Measurements from ENCODE around the gene USP17L12.
"Not testable (repeated sequence)": the region's sequence is repeated elsewhere in the genome, so short reads cannot be mapped to it uniquely, and the experiment has no call there.

Gene USP17L12, protein sequence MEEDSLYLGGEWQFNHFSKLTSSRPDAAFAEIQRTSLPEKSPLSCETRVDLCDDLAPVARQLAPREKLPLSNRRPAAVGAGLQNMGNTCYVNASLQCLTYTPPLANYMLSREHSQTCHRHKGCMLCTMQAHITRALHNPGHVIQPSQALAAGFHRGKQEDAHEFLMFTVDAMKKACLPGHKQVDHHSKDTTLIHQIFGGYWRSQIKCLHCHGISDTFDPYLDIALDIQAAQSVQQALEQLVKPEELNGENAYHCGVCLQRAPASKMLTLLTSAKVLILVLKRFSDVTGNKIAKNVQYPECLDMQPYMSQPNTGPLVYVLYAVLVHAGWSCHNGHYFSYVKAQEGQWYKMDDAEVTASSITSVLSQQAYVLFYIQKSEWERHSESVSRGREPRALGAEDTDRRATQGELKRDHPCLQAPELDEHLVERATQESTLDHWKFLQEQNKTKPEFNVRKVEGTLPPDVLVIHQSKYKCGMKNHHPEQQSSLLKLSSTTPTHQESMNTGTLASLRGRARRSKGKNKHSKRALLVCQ

DNA sequence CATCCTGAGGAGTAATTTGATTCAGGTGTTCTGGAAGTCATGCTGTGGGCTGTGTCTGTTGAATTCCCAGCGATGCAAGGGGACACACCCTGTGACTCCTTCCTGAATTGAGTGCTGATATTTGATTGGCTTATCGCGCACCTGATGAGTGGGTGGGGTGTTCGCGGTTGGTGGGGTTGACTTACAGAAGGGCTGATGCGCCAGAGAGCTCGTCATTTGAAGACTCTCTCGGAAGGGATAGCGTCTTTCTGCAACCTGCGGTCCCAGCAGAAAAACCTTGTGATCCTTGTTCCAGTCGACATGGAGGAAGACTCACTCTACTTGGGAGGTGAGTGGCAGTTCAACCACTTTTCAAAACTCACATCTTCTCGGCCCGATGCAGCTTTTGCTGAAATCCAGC lies at the start of gene USP17L12:
TSS of gene USP17L12 (plus strand) at position 301 of the 400 bp plus-strand sequence. CDS start at position 301, 0 bp downstream.
- POLR2A ChIA-PET; CTCF ChIA-PET; H3K36me3 ChIP-seq (ENCODE audit: control insufficient read depth in 2 of 2, insufficient read depth in 1 of 2, low read length in 2 of 2): not testable (repeated sequence)

DNA sequence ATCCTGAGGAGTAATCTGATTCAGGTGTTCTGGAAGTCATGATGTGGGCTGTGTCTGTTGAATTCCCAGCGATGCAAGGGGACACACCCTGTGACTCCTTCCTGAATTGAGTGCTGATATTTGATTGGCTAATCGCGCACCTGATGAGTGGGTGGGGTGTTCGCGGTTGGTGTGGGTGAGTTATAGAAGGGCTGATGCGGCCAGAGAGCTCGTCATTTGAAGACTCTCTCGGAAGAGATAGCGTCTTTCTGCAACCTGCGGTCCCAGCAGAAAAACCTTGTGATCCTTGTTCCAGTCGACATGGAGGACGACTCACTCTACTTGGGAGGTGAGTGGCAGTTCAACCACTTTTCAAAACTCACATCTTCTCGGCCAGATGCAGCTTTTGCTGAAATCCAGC lies 9.6 kb upstream of the USP17L12 start, which contains the start of gene USP17L10:
TSS of gene USP17L10 (plus strand) at position 301 of the 400 bp plus-strand sequence. CDS start at position 301, 0 bp downstream.
- H3K9me3 ChIP-seq (ENCODE audit: control insufficient read depth, insufficient read depth, low read depth, low read length); POLR2A ChIA-PET; H3K4me1 ChIP-seq (ENCODE audit: control insufficient read depth, insufficient read depth, low read length); CTCF ChIA-PET; H3K4me3 ChIP-seq (ENCODE audit: low read depth, low read length); H3K27ac ChIP-seq (ENCODE audit: extremely low read depth, low read depth, low read length); H3K36me3 ChIP-seq (ENCODE audit: control insufficient read depth in 2 of 2, insufficient read depth in 1 of 2, low read length in 2 of 2): not testable (repeated sequence)

More for the DNA sequence above, at the start of gene USP17L12:
- not testable (repeated sequence) for H3K4me1 ChIP-seq (ENCODE audit: control insufficient read depth, insufficient read depth, low read length); H3K27ac ChIP-seq (ENCODE audit: extremely low read depth, low read depth, low read length); H3K9me3 ChIP-seq (ENCODE audit: control insufficient read depth, insufficient read depth, low read depth, low read length); H3K4me3 ChIP-seq (ENCODE audit: low read depth, low read length)

DNA sequence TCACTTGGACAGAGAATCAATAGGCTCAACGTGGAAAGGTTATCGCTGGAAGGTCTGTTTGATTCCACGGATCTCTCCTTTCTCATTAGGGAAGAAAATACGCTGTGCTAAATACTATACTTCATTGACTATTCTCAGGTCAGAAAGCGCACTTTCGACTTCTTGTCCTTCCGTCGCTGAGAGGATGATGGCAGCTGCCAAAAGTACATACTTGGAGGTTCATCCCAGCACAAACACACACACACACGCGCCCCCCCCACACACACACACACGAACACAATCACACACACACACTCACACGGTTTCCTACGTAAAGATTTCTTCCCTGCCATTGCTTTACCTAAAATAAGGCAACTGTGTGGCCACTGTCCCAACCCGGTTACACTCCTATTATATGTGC lies 5.3 kb upstream of the USP17L12 start:
- POLR2A ChIA-PET; CTCF ChIA-PET; H3K27ac ChIP-seq (ENCODE audit: extremely low read depth, low read depth, low read length); H3K4me1 ChIP-seq (ENCODE audit: control insufficient read depth, insufficient read depth, low read length); H3K9me3 ChIP-seq (ENCODE audit: control insufficient read depth, insufficient read depth, low read depth, low read length); H3K36me3 ChIP-seq (ENCODE audit: control insufficient read depth in 2 of 2, insufficient read depth in 1 of 2, low read length in 2 of 2); H3K4me3 ChIP-seq (ENCODE audit: low read depth, low read length): not testable (repeated sequence)

DNA sequence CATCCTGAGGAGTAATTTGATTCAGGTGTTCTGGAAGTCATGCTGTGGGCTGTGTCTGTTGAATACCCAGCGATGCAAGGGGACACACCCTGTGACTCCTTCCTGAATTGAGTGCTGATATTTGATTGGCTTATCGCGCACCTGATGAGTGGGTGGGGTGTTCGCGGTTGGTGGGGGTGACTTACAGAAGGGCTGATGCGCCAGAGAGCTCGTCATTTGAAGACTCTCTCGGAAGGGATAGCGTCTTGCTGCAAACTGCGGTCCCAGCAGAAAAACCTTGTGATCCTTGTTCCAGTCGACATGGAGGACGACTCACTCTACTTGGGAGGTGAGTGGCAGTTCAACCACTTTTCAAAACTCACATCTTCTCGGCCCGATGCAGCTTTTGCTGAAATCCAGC lies 4.8 kb upstream of the USP17L12 start, which contains the start of gene USP17L11:
TSS of gene USP17L11 (plus strand) at position 301 of the 400 bp plus-strand sequence. CDS start at position 301, 0 bp downstream.
- H3K36me3 ChIP-seq (ENCODE audit: control insufficient read depth in 2 of 2, insufficient read depth in 1 of 2, low read length in 2 of 2); H3K4me3 ChIP-seq (ENCODE audit: low read depth, low read length); POLR2A ChIA-PET; H3K27ac ChIP-seq (ENCODE audit: extremely low read depth, low read depth, low read length); H3K9me3 ChIP-seq (ENCODE audit: control insufficient read depth, insufficient read depth, low read depth, low read length); H3K4me1 ChIP-seq (ENCODE audit: control insufficient read depth, insufficient read depth, low read length); CTCF ChIA-PET: not testable (repeated sequence)

DNA sequence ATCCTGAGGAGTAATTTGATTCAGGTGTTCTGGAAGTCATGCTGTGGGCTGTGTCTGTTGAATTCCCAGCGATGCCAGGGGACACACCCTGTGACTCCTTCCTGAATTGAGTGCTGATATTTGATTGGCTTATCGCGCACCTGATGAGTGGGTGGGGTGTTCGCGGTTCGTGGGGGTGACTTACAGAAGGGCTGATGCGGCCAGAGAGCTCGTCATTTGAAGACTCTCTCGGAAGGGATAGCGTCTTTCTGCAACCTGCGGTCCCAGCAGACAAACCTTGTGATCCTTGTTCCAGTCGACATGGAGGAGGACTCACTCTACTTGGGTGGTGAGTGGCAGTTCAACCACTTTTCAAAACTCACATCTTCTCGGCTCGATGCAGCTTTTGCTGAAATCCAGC lies 4.6 kb downstream of the USP17L12 start, which contains the start of gene USP17L13:
TSS of gene USP17L13 (plus strand) at position 301 of the 400 bp plus-strand sequence. CDS start at position 301, 0 bp downstream.
- H3K4me1 ChIP-seq (ENCODE audit: control insufficient read depth, insufficient read depth, low read length); H3K27ac ChIP-seq (ENCODE audit: extremely low read depth, low read depth, low read length); H3K4me3 ChIP-seq (ENCODE audit: low read depth, low read length); H3K9me3 ChIP-seq (ENCODE audit: control insufficient read depth, insufficient read depth, low read depth, low read length); CTCF ChIA-PET; H3K36me3 ChIP-seq (ENCODE audit: control insufficient read depth in 2 of 2, insufficient read depth in 1 of 2, low read length in 2 of 2); POLR2A ChIA-PET: not testable (repeated sequence)

DNA sequence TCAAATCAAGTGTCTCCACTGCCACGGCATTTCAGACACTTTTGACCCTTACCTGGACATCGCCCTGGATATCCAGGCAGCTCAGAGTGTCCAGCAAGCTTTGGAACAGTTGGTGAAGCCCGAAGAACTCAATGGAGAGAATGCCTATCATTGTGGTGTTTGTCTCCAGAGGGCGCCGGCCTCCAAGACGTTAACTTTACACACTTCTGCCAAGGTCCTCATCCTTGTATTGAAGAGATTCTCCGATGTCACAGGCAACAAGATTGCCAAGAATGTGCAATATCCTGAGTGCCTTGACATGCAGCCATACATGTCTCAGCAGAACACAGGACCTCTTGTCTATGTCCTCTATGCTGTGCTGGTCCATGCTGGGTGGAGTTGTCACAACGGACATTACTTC lies 10.3 kb downstream of the USP17L12 start:
- POLR2A ChIA-PET; H3K4me3 ChIP-seq (ENCODE audit: low read depth, low read length); H3K36me3 ChIP-seq (ENCODE audit: control insufficient read depth in 2 of 2, insufficient read depth in 1 of 2, low read length in 2 of 2); H3K9me3 ChIP-seq (ENCODE audit: control insufficient read depth, insufficient read depth, low read depth, low read length); H3K27ac ChIP-seq (ENCODE audit: extremely low read depth, low read depth, low read length); CTCF ChIA-PET; H3K4me1 ChIP-seq (ENCODE audit: control insufficient read depth, insufficient read depth, low read length): not testable (repeated sequence)

DNA sequence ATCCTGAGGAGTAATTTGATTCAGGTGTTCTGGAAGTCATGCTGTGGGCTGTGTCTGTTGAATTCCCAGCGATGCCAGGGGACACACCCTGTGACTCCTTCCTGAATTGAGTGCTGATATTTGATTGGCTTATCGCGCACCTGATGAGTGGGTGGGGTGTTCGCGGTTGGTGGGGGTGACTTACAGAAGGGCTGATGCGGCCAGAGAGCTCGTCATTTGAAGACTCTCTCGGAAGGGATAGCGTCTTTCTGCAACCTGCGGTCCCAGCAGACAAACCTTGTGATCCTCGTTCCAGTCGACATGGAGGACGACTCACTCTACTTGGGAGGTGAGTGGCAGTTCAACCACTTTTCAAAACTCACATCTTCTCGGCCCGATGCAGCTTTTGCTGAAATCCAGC lies 14.1 kb downstream of the USP17L12 start, which contains the start of gene USP17L15:
TSS of gene USP17L15 (plus strand) at position 301 of the 400 bp plus-strand sequence. CDS start at position 301, 0 bp downstream.
- H3K4me1 ChIP-seq (ENCODE audit: control insufficient read depth, insufficient read depth, low read length); CTCF ChIA-PET; H3K27ac ChIP-seq (ENCODE audit: extremely low read depth, low read depth, low read length); H3K4me3 ChIP-seq (ENCODE audit: low read depth, low read length); H3K36me3 ChIP-seq (ENCODE audit: control insufficient read depth in 2 of 2, insufficient read depth in 1 of 2, low read length in 2 of 2); POLR2A ChIA-PET; H3K9me3 ChIP-seq (ENCODE audit: control insufficient read depth, insufficient read depth, low read depth, low read length): not testable (repeated sequence)

DNA sequence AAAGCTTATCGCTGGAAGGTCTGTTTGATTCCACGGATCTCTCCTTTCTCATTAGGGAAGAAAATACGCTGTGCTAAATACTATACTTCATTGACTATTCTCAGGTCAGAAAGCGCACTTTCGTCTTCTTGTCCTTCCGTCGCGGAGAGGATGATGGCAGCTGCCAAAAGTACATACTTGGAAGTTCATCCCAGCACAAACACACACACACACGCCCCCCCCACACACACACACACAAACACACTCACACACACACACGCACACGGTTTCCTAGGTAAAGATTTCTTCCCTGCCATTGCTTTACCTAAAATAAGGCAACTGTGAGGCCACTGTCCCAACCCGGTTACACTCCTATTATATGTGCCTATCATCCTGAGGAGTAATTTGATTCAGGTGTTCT lies 18.5 kb downstream of the USP17L12 start:
- H3K4me3 ChIP-seq (ENCODE audit: low read depth, low read length); POLR2A ChIA-PET; H3K4me1 ChIP-seq (ENCODE audit: control insufficient read depth, insufficient read depth, low read length); H3K9me3 ChIP-seq (ENCODE audit: control insufficient read depth, insufficient read depth, low read depth, low read length); H3K36me3 ChIP-seq (ENCODE audit: control insufficient read depth in 2 of 2, insufficient read depth in 1 of 2, low read length in 2 of 2); H3K27ac ChIP-seq (ENCODE audit: extremely low read depth, low read depth, low read length); CTCF ChIA-PET: not testable (repeated sequence)

DNA sequence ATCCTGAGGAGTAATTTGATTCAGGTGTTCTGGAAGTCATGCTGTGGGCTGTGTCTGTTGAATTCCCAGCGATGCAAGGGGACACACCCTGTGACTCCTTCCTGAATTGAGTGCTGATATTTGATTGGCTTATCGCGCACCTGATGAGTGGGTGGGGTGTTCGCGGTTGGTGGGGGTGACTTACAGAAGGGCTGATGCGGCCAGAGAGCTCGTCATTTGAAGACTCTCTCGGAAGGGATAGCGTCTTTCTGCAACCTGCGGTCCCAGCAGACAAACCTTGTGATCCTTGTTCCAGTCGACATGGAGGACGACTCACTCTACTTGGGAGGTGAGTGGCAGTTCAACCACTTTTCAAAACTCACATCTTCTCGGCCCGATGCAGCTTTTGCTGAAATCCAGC lies 23.6 kb downstream of the USP17L12 start, which contains the start of gene USP17L17:
TSS of gene USP17L17 (plus strand) at position 301 of the 400 bp plus-strand sequence. CDS start at position 301, 0 bp downstream.
- POLR2A ChIA-PET = not testable (repeated sequence)

DNA sequence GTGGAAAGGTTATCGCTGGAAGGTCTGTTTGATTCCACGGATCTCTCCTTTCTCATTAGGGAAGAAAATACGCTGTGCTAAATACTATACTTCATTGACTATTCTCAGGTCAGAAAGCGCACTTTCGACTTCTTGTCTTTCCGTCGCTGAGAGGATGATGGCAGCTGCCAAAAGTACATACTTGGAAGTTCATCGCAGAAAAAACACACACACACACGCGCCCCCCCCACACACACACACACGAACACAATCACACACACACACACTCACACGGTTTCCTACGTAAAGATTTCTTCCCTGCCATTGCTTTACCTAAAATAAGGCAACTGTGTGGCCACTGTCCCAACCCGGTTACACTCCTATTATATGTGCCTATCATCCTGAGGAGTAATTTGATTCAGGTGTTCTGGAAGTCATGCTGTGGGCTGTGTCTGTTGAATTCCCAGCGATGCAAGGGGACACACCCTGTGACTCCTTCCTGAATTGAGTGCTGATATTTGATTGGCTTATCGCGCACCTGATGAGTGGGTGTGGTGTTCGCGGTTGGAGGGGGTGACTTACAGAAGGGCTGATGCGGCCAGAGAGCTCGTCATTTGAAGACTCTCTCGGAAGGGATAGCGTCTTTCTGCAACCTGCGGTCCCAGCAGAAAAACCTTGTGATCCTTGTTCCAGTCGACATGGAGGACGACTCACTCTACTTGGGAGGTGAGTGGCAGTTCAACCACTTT lies 28.2 kb downstream of the USP17L12 start, which contains the start of gene USP17L18:
TSS of gene USP17L18 (plus strand) at position 678 of the 728 bp plus-strand sequence. CDS start at position 678, 0 bp downstream.
- CTCF ChIA-PET; H3K36me3 ChIP-seq (ENCODE audit: control insufficient read depth in 2 of 2, insufficient read depth in 1 of 2, low read length in 2 of 2); POLR2A ChIA-PET; H3K9me3 ChIP-seq (ENCODE audit: control insufficient read depth, insufficient read depth, low read depth, low read length); H3K27ac ChIP-seq (ENCODE audit: extremely low read depth, low read depth, low read length); H3K4me3 ChIP-seq (ENCODE audit: low read depth, low read length); H3K4me1 ChIP-seq (ENCODE audit: control insufficient read depth, insufficient read depth, low read length): not testable (repeated sequence)

More for the DNA sequence above, 23.6 kb downstream of the USP17L12 start, which contains the start of gene USP17L17:
- H3K4me3 ChIP-seq (ENCODE audit: low read depth, low read length); H3K9me3 ChIP-seq (ENCODE audit: control insufficient read depth, insufficient read depth, low read depth, low read length); H3K27ac ChIP-seq (ENCODE audit: extremely low read depth, low read depth, low read length); H3K36me3 ChIP-seq (ENCODE audit: control insufficient read depth in 2 of 2, insufficient read depth in 1 of 2, low read length in 2 of 2); CTCF ChIA-PET; H3K4me1 ChIP-seq (ENCODE audit: control insufficient read depth, insufficient read depth, low read length): not testable (repeated sequence)

All from HEK293 (cell line).